ENCODE measurements around the gene ACYP1. TPM values are rescaled to one million over a fixed set of nuclear protein-coding genes. Genes with fewer than 3 reads are reported as not detected.

ACYP1 gene
- total and polyA plus RNA-seq, 2 of the 13 experiments (the other 11 are each of a cell fraction or from before 2014, with no cell fraction given), result 9.7 to 22.4 TPM

DNA sequence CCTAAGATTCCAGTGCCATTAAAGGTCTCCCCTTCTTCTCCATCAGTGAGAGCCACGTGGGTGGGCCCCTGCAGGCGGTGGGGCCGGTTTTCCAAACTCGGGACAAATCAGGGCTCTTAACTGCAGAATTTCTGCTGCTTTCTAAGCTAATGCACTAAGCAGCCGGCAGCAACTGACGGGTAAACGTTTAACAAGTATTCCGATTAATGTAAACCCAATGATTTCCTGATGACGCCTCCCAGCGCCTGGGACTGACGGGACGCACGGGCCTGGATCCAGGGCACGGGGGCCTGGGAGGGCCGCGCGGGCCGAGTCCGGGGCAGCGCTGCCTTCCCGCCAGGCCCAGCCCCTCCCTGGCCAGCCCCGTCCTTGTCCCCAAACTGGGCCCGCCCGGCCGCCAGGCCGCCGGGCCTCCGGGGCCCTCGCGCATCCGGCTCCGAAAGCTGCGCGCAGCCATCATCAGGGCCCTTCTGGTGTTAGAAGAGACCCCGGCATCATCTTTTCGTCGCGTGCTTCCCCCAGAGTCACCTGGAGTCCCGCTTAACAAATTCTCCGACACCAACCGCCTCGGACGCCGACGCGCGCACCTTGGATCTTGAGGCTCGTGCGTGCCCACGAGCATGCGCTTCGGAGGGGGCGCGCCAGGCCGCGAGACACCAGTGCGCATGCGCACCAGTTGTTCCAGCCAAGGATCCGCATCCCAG lies 12.8 kb downstream of the ACYP1 start, which contains the start of gene MLH3 (continued):
- TF ChIP-seq ARNT2 (CRISPR knock-in tag; IDR thresholded peaks at IDR 0.05; ENCODE audit: low read depth), result peak; percentile 95
- 0 out of 2 replicates have a peak, but pooled peaks have one; percentile 15 for TF ChIP-seq REPIN1 (CRISPR knock-in tag; IDR thresholded peaks at IDR 0.05; ENCODE audit: borderline replicate concordance, low read depth)
- no peak for TF ChIP-seq RBM22 (optimal IDR thresholded peaks at IDR 0.05; ENCODE audit: low read length)
- TF ChIP-seq HNF4A (CRISPR knock-in tag; IDR thresholded peaks at IDR 0.05), result 0 out of 2 replicates have a peak, but pooled peaks have one; percentile 9
- peak; percentile 92 for TF ChIP-seq KDM2A (CRISPR knock-in tag; IDR thresholded peaks at IDR 0.05; ENCODE audit: borderline replicate concordance, low read depth)
- 0 out of 2 replicates have a peak, but pooled peaks have one; percentile 44 for TF ChIP-seq ARHGAP35 (CRISPR knock-in tag; IDR thresholded peaks at IDR 0.05; ENCODE audit: borderline replicate concordance)
- TF ChIP-seq ZNF747 (CRISPR knock-in tag; IDR thresholded peaks at IDR 0.05; ENCODE audit: borderline replicate concordance), result no peak
- TF ChIP-seq PHF21A (CRISPR knock-in tag; IDR thresholded peaks at IDR 0.05), result no peak
- no peak for TF ChIP-seq SP5 (CRISPR knock-in tag; IDR thresholded peaks at IDR 0.05; ENCODE audit: borderline replicate concordance, low read depth)
- TF ChIP-seq XRCC5 (optimal IDR thresholded peaks at IDR 0.05; ENCODE audit: low read length), result no peak
- TF ChIP-seq FOXJ3 (CRISPR knock-in tag; IDR thresholded peaks at IDR 0.05; ENCODE audit: borderline replicate concordance), result no peak
- no peak for TF ChIP-seq ZNF431 (CRISPR knock-in tag; IDR thresholded peaks at IDR 0.05; ENCODE audit: borderline replicate concordance, low read depth)
- TF ChIP-seq, protein P1, sequence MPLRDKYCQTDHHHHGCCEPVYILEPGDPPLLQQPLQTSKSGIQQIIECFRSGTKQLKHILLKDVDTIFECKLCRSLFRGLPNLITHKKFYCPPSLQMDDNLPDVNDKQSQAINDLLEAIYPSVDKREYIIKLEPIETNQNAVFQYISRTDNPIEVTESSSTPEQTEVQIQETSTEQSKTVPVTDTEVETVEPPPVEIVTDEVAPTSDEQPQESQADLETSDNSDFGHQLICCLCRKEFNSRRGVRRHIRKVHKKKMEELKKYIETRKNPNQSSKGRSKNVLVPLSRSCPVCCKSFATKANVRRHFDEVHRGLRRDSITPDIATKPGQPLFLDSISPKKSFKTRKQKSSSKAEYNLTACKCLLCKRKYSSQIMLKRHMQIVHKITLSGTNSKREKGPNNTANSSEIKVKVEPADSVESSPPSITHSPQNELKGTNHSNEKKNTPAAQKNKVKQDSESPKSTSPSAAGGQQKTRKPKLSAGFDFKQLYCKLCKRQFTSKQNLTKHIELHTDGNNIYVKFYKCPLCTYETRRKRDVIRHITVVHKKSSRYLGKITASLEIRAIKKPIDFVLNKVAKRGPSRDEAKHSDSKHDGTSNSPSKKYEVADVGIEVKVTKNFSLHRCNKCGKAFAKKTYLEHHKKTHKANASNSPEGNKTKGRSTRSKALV (CRISPR knock-in tag; IDR thresholded peaks at IDR 0.05), result no peak
- no peak for TF ChIP-seq KIAA2018 (CRISPR knock-in tag; IDR thresholded peaks at IDR 0.05; ENCODE audit: borderline replicate concordance)
- peak; percentile 47; the same call in 1 of the 2 replicates for TF ChIP-seq PHF20 (CRISPR knock-in tag; IDR thresholded peaks at IDR 0.05)
- TF ChIP-seq HOXA3 (CRISPR knock-in tag; IDR thresholded peaks at IDR 0.05), result no peak; the same call in 1 of the 2 replicates
- peak; percentile 94 for TF ChIP-seq ZFY (CRISPR knock-in tag; IDR thresholded peaks at IDR 0.05)
- TF ChIP-seq TEAD2 (CRISPR knock-in tag; IDR thresholded peaks at IDR 0.05), result peak; percentile 76; the same call in 1 of the 2 replicates
- no peak; the same call in 1 of the 2 replicates for TF ChIP-seq ZNF264 (CRISPR knock-in tag; IDR thresholded peaks at IDR 0.05)

Data from HepG2 (cell line).